Kidney epithelial cell (primary cell): Measurements from ENCODE around the gene LRRK2. TPM values are rescaled to one million over a fixed set of nuclear protein-coding genes. Genes with fewer than 3 reads are reported as not detected.

ENCODE experiments used
- DNase-seq: peaks from one replicate; pipeline ENCODE4 v3.0.0-alpha.2; 2010; ENCODE audit warnings: low read depth
- H3K27me3 ChIP-seq: 2 replicates; pipeline ENCODE4 v1.6.0; 2011; ENCODE audit warnings: low read length; ENCODE audit not compliant: control insufficient read depth, insufficient read depth
- H3K36me3 ChIP-seq: 2 replicates; pipeline ENCODE4 v1.5.1; 2011; ENCODE audit warnings: low read length; ENCODE audit not compliant: control insufficient read depth, insufficient read depth
- H3K4me3 ChIP-seq: 2 replicates; pipeline ENCODE4 v1.5.1; 2011; ENCODE audit warnings: low read depth, mild to moderate bottlenecking, control low read depth, low read length
- total RNA-seq: library from RNA; depleted of rRNA; stranded (reverse); fragments of >200 nt; gene quantifications from 2 replicates; pipeline ENCODE4 v1.2.3, GENCODE V29; 2015
- TF ChIP-seq, protein P1 (sequence below): IDR thresholded peaks from 2 replicates; pipeline ENCODE4 v1.5.1; 2011; ENCODE audit warnings: mild to moderate bottlenecking, moderate library complexity, low read length, control low read depth, inconsistent platforms; ENCODE audit not compliant: insufficient read depth, poor library complexity, severe bottlenecking

LRRK2 gene
- total RNA-seq, 1 donor from 2014 or later = 0.63 TPM

- Histone ChIP-seq H3K4me3 (no peak overlapping the region), H3K36me3 (no peaks in the 10 kb centered on the region), H3K27me3 (no peaks in the 10 kb centered on the region)
- TF ChIP-seq, protein P1, sequence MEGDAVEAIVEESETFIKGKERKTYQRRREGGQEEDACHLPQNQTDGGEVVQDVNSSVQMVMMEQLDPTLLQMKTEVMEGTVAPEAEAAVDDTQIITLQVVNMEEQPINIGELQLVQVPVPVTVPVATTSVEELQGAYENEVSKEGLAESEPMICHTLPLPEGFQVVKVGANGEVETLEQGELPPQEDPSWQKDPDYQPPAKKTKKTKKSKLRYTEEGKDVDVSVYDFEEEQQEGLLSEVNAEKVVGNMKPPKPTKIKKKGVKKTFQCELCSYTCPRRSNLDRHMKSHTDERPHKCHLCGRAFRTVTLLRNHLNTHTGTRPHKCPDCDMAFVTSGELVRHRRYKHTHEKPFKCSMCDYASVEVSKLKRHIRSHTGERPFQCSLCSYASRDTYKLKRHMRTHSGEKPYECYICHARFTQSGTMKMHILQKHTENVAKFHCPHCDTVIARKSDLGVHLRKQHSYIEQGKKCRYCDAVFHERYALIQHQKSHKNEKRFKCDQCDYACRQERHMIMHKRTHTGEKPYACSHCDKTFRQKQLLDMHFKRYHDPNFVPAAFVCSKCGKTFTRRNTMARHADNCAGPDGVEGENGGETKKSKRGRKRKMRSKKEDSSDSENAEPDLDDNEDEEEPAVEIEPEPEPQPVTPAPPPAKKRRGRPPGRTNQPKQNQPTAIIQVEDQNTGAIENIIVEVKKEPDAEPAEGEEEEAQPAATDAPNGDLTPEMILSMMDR = no peak
- no peak for DNase-seq
Measured at GRCh38 chr12:40197590-40197989, 27.2 kb upstream of the LRRK2 start.

DNA sequence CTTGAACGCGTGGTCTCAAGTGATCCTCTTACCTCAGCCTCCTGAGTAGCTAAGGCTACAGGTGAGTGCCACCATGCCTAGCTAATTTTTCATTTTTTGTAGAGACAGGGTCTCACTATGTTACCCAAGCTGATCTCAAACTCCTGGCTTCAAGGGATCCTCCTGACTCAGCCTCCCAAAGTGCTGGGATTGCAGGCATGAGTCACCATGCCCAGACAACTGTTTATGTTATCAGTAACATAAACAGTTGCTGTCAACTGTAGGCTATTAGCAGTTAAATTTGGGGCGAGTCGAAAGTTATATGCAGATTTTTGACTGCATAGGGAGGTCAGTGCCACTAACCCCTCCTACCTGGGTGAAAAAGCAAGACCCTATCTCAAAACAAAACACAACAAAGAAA lies 26.2 kb upstream of the LRRK2 start:
- no peak for DNase-seq
- no peaks in the 10 kb centered on the region for H3K27me3 ChIP-seq
- TF ChIP-seq, protein P1 = no peak
- no peak overlapping the region for H3K4me3 ChIP-seq
- no peaks in the 10 kb centered on the region for H3K36me3 ChIP-seq

DNA sequence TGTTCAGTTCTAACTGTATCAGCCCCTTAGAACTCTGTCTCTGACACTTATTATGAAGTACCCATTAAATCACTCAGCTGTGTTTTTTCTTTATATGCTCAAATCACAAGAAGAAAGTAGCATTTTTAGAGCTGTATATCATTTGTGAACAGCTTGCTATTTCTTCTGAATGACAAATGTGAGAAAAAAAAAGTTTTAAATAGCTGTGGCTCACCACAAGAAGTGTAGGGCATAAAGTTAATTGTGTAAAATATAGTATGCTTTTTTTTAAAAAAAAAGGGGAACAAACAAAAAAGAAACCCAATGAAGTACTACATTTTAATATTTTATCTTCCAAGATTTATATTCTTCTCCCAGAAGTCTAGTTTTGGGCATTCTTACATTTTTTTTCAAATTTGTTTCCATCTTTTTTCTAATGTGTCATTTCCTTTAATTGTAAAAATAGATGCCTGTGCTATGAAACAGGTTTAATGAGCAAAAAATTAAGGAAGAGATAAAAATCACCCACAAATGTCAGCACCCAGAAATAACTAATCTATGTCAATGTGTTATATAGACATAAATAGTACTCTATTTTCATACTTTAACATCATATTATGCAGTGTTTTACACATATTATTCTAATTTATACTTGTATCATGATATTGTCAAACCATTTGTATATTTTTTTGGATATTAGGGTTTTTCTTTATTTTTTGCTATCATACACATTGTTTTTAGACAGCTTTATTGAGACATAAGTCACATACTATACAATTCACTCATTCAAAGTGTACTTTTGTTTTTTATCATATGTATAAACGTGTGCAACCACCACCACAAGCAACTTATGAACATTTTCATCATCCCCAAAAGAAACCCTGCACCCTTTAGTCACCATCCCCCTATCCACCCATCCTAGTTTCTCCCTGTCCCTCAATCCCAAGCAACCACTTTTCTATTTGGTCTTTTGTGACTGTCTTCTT lies 22.4 kb upstream of the LRRK2 start:
- TF ChIP-seq, protein P1 = no peak

DNA sequence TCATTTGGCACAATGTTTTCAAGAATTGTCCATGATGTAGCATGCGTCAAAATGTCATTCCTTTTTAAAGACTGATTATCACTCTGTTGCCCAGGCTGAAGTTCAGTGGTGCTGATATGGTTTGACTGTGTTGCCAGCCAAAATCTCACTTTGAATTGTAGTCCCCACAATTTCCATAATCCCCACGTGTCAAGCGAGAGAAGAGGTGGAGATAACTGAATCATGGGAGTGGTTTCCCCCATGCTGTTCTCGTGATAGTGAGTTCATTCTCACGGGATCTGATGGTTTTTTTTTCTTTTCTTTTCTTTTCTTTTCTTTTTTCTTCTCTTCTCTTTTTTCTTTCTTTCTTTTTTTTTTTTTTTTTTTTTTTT lies 21.8 kb upstream of the LRRK2 start:
- Histone ChIP-seq H3K36me3 (no peaks in the 10 kb centered on the region), H3K4me3 (no peak overlapping the region), H3K27me3 (no peaks in the 10 kb centered on the region)
- no peak for DNase-seq
- TF ChIP-seq, protein P1 = no peak

More for the DNA sequence above, 22.4 kb upstream of the LRRK2 start:
- DNase-seq = no peak
- no peaks in the 10 kb centered on the region for H3K36me3 ChIP-seq
- H3K27me3 ChIP-seq = no peaks in the 10 kb centered on the region
- H3K4me3 ChIP-seq = no peak overlapping the region

DNA sequence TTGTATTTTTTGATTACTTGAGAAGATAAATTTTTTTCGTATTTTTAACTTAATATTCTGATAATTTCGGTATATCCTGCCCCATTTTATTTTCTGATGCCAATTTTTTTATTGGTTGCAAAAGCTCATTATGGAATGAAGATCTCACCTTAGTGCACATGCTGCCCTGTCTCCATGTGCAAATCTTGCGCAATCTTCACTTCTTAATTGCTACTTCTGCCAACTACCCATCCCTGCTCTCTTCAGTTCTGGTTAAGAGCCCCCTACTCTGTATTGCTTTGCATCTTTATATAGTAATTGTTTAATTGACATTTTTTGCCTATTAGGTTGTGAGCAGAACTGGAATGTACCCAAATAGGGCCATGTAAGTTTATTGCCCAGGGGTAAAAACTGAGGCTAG lies 20.5 kb upstream of the LRRK2 start:
- no peak overlapping the region for H3K4me3 ChIP-seq
- no peaks in the 10 kb centered on the region for H3K27me3 ChIP-seq
- no peak for DNase-seq
- H3K36me3 ChIP-seq = no peaks in the 10 kb centered on the region
- TF ChIP-seq, protein P1 = no peak
